Keratinocyte (primary cell): ENCODE results near the gene IGF2BP1. TPM values are rescaled to one million over a fixed set of nuclear protein-coding genes. Genes with fewer than 3 reads are reported as not detected.

Experiments used
- DNase-seq: peaks from one replicate; pipeline ENCODE4 v3.0.0-alpha.2; 2011; ENCODE audit warnings: low read depth, missing footprints, low spot score
- FAIRE-seq: peaks from 2 replicates; lab custom pipeline; 2011; peaks lifted over from hg19 to GRCh38; lab: Jason Lieb, UNC
- H2AFZ ChIP-seq: 2 replicates; pipeline ENCODE4 v1.6.0; 2012; ENCODE audit warnings: low read length, control low read depth, inconsistent platforms; ENCODE audit not compliant: control insufficient read depth
- H3K27ac ChIP-seq: 2 replicates; pipeline ENCODE4 v1.5.1; 2011; ENCODE audit warnings: low read length; ENCODE audit not compliant: control insufficient read depth, insufficient read depth
- H3K27me3 ChIP-seq: 3 replicates; pipeline ENCODE4 v1.6.0; 2011; ENCODE audit warnings: low read length; ENCODE audit not compliant: control insufficient read depth, insufficient read depth; ENCODE audit errors: extremely low read depth
- H3K36me3 ChIP-seq, 2 experiments: 2 replicates in 1 of 2; 3 replicates in 1 of 2; pipeline ENCODE4 v1.5.1; 2011; ENCODE audit warnings: low read length in 2 of 2, mild to moderate bottlenecking in 1 of 2; ENCODE audit not compliant: control insufficient read depth in 2 of 2, insufficient read depth in 2 of 2; ENCODE audit errors: extremely low read depth in 1 of 2
- H3K4me1 ChIP-seq: 3 replicates; pipeline ENCODE4 v1.5.1; 2011; ENCODE audit warnings: low read length; ENCODE audit not compliant: control insufficient read depth, insufficient read depth; ENCODE audit errors: extremely low read depth
- H3K4me2 ChIP-seq: 3 replicates; pipeline ENCODE4 v1.6.0; 2011; ENCODE audit warnings: low read depth, low read length; ENCODE audit not compliant: control insufficient read depth, insufficient read depth; ENCODE audit errors: extremely low read depth
- H3K4me3 ChIP-seq, 3 experiments: fragments of 200-600 bp in 1 of 3; sonication (generic) in 1 of 3; 2 replicates in 2 of 3; 3 replicates in 1 of 3; pipeline ENCODE4 v1.5.1; 2011 to 2016; ENCODE audit warnings: low read length in 3 of 3, mild to moderate bottlenecking in 3 of 3, control low read depth in 2 of 3, inconsistent platforms in 1 of 3, low read depth in 1 of 3, mixed read lengths in 1 of 3, mixed run types in 1 of 3, moderate library complexity in 1 of 3; ENCODE audit not compliant: control insufficient read depth in 2 of 3, insufficient read depth in 2 of 3; ENCODE audit errors: extremely low read depth in 1 of 3
- H3K79me2 ChIP-seq: 2 replicates; pipeline ENCODE4 v1.6.0; 2012; ENCODE audit warnings: low read length; ENCODE audit not compliant: control insufficient read depth, insufficient read depth
- H3K9ac ChIP-seq: 3 replicates; pipeline ENCODE4 v1.6.0; 2011; ENCODE audit warnings: low read length; ENCODE audit not compliant: control insufficient read depth, insufficient read depth; ENCODE audit errors: extremely low read depth
- H3K9me1 ChIP-seq: 3 replicates; pipeline ENCODE4 v1.6.0; 2011; ENCODE audit warnings: low read length; ENCODE audit not compliant: control insufficient read depth, insufficient read depth; ENCODE audit errors: extremely low read depth
- H3K9me3 ChIP-seq: 2 replicates; pipeline ENCODE4 v1.5.1; 2012; ENCODE audit warnings: low read depth, low read length; ENCODE audit not compliant: control insufficient read depth
- H4K20me1 ChIP-seq: 3 replicates; pipeline ENCODE4 v1.6.0; 2011; ENCODE audit warnings: low read length; ENCODE audit not compliant: control insufficient read depth, insufficient read depth; ENCODE audit errors: extremely low read depth
- CTCF ChIP-seq, 3 experiments: IDR thresholded peaks in 1 of 3; conservative IDR thresholded peaks in 1 of 3; optimal IDR thresholded peaks in 1 of 3; 2 replicates in 2 of 3; 3 replicates in 1 of 3; pipeline versions ENCODE3 to v1.5.1; 2011; ENCODE audit warnings: low read length in 3 of 3, mild to moderate bottlenecking in 3 of 3, moderate library complexity in 2 of 3, control low read depth in 1 of 3, inconsistent platforms in 1 of 3; ENCODE audit not compliant: insufficient read depth in 2 of 3; ENCODE audit errors: extremely low read depth in 1 of 3
- EZH2 ChIP-seq: IDR thresholded peaks from one replicate; pipeline ENCODE4 v1.6.1; 2012; ENCODE audit warnings: inconsistent platforms, mild to moderate bottlenecking, low read length, moderate library complexity
- dilution Hi-C: fragments of 300-500 bp; cut with MboI; formaldehyde crosslinking; loops from one replicate; pipeline ENCODE4 v1.7.0; 2020; ENCODE audit warnings: low sequenced_read_pairs; ENCODE audit not compliant: extremely low pct_ligation_motif_present
- polyA plus RNA-seq, 5 experiments: library from polyadenylated mRNA; depleted of rRNA in 3 of 5; stranded (reverse) in 3 of 5; stranded (forward) in 1 of 5; unstranded in 1 of 5; fragments of >200 nt; gene quantifications; 1 replicate in 1 of 5; 2 replicates in 3 of 5; 3 replicates in 1 of 5; pipeline versions ENCODE4 v1.2.1 to v1.2.3, GENCODE V29; 2011 to 2012; ENCODE audit warnings: missing spikeins in 2 of 5, low read depth in 1 of 5, low replicate concordance in 1 of 5

Gene IGF2BP1
- polyA plus RNA-seq, 1 donor (not counting 4 experiments of a cell fraction or from before 2014, with no cell fraction given): not detected

- FAIRE-seq: no peak
These were observed 39.1 kb downstream of the IGF2BP1 start for GRCh38 chr17:49036270-49036626.

GRCh38 chr17:49038138-49038537, 41.0 kb downstream of the IGF2BP1 start:
- Histone ChIP-seq H3K9me1 (no peaks in the 10 kb centered on the region), H3K27me3 (no peaks in the 10 kb centered on the region), H2AFZ (no peak overlapping the region), H3K27ac (no peak overlapping the region), H3K79me2 (no peaks in the 10 kb centered on the region), H4K20me1 (no peaks in the 10 kb centered on the region), H3K9ac (no peak overlapping the region), H3K4me1 (no peaks in the 10 kb centered on the region), H3K4me2 (no peak overlapping the region), H3K36me3 (no peaks in the 10 kb centered on the region), H3K9me3 (no peaks in the 10 kb centered on the region), H3K4me3 (no peak overlapping the region)
- TF ChIP-seq EZH2 (no peak), CTCF (optimal IDR thresholded peaks at IDR 0.05 in 1 of 3, IDR thresholded peaks at IDR 0.05 in 1 of 3, conservative IDR thresholded peaks at IDR 0.05 in 1 of 3; ENCODE audit: extremely low read depth in 1 of 3, insufficient read depth in 2 of 3, low read length in 3 of 3) (no peak)
- FAIRE-seq (no peak), DNase-seq (no peak)
- dilution Hi-C loops: no loop called here

More at GRCh38 chr17:49036270-49036626, 39.1 kb downstream of the IGF2BP1 start:
- Histone ChIP-seq H3K79me2 (no peaks in the 10 kb centered on the region), H3K9me3 (no peaks in the 10 kb centered on the region), H2AFZ (no peak overlapping the region), H3K36me3 (no peaks in the 10 kb centered on the region), H3K9ac (no peak overlapping the region), H3K4me3 (no peak overlapping the region), H3K27ac (no peak overlapping the region), H3K4me1 (no peaks in the 10 kb centered on the region), H3K4me2 (no peak overlapping the region), H3K27me3 (no peaks in the 10 kb centered on the region), H4K20me1 (no peaks in the 10 kb centered on the region), H3K9me1 (no peaks in the 10 kb centered on the region)
- DNase-seq: no peak
- dilution Hi-C loops: no loop called here
- TF ChIP-seq CTCF (optimal IDR thresholded peaks at IDR 0.05 in 1 of 3, IDR thresholded peaks at IDR 0.05 in 1 of 3, conservative IDR thresholded peaks at IDR 0.05 in 1 of 3; ENCODE audit: extremely low read depth in 1 of 3, insufficient read depth in 2 of 3, low read length in 3 of 3) (no peak), EZH2 (no peak)
